H1 (cell line): ENCODE measurements around the gene FAM151A. TPM values are rescaled to one million over a fixed set of nuclear protein-coding genes. Genes with fewer than 3 reads are reported as not detected.

Source experiments
- CHD7 ChIP-seq: fragments of 300-600 bp; sonication (generic); IDR thresholded peaks from 2 replicates; pipeline ENCODE4 v1.7.1; 2012; ENCODE audit warnings: low read length, moderate library complexity, mild to moderate bottlenecking, inconsistent platforms; ENCODE audit not compliant: insufficient replicate concordance
- polyA plus RNA-seq, 7 experiments: library from polyadenylated mRNA; depleted of rRNA in 3 of 7; stranded (reverse) in 5 of 7; unstranded in 2 of 7; fragments of >200 nt in 5 of 7; fragments of 200-250 nt in 2 of 7; gene quantifications; 1 replicate in 5 of 7; 2 replicates in 1 of 7; 4 replicates in 1 of 7; pipeline versions ENCODE4 v1.2.1 to v1.2.3, GENCODE V29; 2011 to 2013; ENCODE audit warnings: missing spikeins in 2 of 7, mixed read lengths in 2 of 7
- total RNA-seq: library from RNA; stranded (reverse); fragmentation: NEBNext Ultra II Directional; extraction: Animal tissue kit (Norgen Biotek cat#: 25700); gene quantifications from 2 replicates; pipeline ENCODE4 v1.2.1, GENCODE V29; 2021

The FAM151A gene
- total and polyA plus RNA-seq, 2 of the 8 experiments (the other 6 are each of a cell fraction or from before 2014, with no cell fraction given) = not detected

GRCh38 chr1:54594463-54594862 is 28.9 kb downstream of the FAM151A start (continued):
- no peak for TF ChIP-seq CHD7
- TF ChIP-seq, all 59 proteins: peak for 0
